OCI-M1 (cell line): Measurements from ENCODE around the gene AIFM3.

Experiments
- DNase-seq: peaks from one replicate; lab custom pipeline; 2025; lab: John Stamatoyannopoulos, UW

AIFM3 gene

DNA sequence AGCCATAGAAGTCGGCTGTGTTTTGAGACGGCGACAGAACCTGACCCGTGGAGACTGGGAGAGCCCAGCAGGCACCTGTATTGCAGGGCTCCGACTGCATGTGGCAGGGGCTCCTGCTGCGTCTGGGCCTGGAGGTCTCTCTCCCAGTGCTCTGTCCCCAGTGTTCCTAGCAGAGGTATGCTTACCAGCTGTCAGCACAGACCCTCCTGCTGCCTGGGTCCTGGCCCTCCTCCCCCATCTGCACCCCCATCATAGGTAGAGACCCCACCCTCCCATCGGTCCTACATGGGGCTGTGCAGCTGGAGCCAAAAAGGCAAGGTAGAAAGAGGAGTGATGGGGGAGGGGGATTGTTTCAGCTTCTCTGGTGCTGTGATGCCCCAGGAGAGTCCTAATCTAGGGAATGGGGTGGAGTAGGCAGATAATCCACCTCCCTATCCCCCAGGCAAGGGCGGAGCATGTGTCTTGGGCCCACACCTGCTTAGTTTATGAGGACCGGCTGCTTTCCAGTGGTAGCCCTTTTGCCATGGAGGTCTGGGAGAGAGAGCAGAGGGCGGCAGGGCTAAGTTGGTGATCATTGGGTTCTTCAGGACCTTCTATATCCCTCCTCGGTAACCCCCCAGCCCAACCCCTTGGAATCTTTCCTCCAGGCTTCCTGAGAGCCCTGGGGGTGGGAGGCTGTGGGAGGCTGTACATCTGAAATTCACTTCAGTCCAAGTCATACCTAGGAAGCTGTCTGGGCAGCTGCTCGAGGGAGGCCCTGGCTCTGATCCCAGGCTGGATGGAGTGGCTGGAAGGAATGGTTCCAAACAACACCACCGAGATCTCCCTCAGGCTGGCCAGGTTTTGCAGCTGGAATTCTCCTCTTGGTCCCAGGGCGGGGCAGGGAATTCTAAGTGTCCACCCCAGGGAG is 60.0 kb downstream of the AIFM3 start:
- no peak for DNase-seq

DNA sequence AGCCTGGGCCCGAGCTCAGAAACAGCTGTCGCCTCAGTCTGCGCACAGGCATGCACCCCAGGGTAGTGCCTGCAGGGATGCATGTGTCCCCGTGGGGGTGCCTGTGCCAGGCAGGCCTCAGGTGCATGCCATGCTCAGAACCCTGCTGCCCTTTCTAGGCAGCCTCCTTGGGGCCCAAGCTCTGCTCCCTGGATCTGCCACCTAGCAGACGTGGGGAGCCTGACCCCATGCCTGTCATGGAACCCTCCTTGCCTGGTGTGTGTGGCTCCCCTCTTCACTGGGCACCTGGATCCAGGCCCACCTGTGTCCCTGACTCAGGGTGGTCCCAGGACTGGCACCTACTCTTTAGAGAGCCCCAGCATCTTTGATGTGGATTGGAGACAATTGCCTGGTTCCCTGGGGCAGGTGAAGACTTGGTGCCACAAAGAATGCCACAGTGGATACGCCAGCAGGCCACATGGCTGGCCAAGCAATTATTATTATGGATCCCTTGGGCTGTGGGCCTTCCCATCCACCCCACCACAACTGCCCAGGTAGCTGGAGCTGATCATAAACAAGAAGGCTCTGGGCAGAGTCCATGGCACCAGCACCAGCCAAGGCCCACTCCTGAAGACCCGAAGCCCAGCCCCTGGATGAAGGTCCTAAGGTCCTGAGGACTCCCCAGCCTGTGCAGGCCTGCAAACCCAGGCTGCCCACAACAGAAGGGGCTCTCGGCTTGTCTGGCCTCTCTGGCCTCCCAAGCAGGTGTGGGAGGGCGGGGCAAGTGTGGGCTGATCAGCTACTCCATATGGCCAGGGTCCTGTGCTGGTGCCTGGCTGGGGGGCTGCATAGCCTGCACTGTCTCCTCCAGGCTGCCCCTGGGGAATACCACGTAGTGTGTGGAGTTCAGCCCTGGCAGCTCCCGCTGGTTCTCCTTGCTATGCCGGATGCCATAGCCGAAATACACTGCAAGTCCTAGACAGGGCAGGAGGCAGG is 61.5 kb downstream of the AIFM3 start:
- DNase-seq: no peak

DNA sequence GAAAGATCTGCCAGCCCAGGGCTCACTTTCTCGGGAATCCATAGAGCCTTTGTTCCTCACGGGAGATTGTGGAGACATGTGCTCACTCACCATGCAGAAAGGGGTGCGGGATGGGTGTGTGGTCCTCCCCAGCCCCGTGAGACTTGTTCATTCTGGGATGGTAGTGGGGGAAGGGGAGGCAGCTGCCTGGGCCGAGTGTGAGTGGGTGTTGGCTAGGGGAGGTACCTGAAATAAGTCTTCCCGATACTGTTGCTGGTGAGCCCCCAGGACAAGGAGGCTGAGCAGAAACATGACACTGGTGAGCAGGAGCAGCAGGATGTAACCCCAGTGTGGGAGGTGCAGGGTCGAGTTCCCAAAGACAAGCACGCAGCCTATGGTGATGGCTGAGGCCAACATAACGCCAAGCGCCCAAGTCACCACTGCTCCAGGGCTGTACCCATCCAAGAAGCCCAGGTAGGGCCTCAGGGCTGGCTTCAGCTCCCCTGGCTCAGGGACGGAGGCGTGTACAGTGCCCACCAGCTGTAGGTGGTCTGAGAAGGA is 62.5 kb downstream of the AIFM3 start:
- no peak for DNase-seq

DNA sequence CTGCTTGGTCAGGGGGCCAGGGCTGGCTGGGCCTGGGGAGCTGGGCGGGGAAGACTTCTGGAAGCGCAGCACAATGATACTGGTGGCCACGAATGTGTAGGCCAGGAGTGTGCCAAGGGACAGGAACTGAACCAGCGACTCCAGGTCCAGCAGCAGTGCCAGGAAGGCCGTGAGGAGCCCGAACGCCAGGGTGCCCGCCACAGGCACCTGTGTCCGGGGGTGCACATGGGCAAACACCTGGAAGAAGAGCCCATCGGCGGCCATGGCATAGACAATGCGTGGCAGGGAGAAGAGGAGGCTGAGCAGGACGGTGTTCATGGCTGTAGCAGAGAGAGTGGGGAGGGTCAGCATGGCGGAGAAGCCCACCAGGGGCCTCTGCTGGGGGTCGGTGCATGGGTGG is 63.0 kb downstream of the AIFM3 start:
- no peak for DNase-seq
